OCI-M2 (cell line): ENCODE measurements around the gene PAQR7.

Experiments
- DNase-seq: peaks from one replicate; lab custom pipeline; 2025; ENCODE audit not compliant: unreplicated experiment; lab: John Stamatoyannopoulos, UW

PAQR7 gene

GRCh38 chr1:25874209-25874608 is 1.3 kb downstream of the PAQR7 start:
- no peak for DNase-seq

- no peak for DNase-seq
These were observed 2.4 kb downstream of the PAQR7 start for GRCh38 chr1:25873120-25873519.

GRCh38 chr1:25872713-25873112 is 2.8 kb downstream of the PAQR7 start:
- DNase-seq = no peak

GRCh38 chr1:25871704-25872494 is 3.6 kb downstream of the PAQR7 start:
- no peak for DNase-seq

GRCh38 chr1:25871086-25871703 is 4.3 kb downstream of the PAQR7 start:
- DNase-seq = no peak

- no peak for DNase-seq
These were observed 4.9 kb downstream of the PAQR7 start for GRCh38 chr1:25870614-25871013.

GRCh38 chr1:25869909-25870606 is 5.5 kb downstream of the PAQR7 start:
- no peak for DNase-seq

- DNase-seq = no peak
These were observed 8.1 kb downstream of the PAQR7 start for GRCh38 chr1:25867210-25867991.

- DNase-seq = no peak
These were observed 9.2 kb downstream of the PAQR7 start for GRCh38 chr1:25866288-25866687.

GRCh38 chr1:25864434-25864833 is 11.1 kb downstream of the PAQR7 start:
- no peak for DNase-seq

- no peak for DNase-seq
These were observed 11.8 kb downstream of the PAQR7 start for GRCh38 chr1:25863486-25864262.

- no peak for DNase-seq
These were observed 12.6 kb downstream of the PAQR7 start for GRCh38 chr1:25862785-25863485.

GRCh38 chr1:25861316-25862286 is 13.9 kb downstream of the PAQR7 start:
- no peak for DNase-seq

GRCh38 chr1:25858906-25859789 is 16.4 kb downstream of the PAQR7 start, which contains the start of gene AUNIP:
Gene AUNIP (minus strand): TSS chr1:25859457. CDS start chr1:25859357, 100 bp downstream.
- DNase-seq = peak; percentile 78

GRCh38 chr1:25858494-25858893 is 17.0 kb downstream of the PAQR7 start:
- DNase-seq = no peak

- DNase-seq = no peak
These were observed 18.7 kb downstream of the PAQR7 start for GRCh38 chr1:25856856-25857255.

GRCh38 chr1:25854554-25854953 is 21.0 kb downstream of the PAQR7 start:
- DNase-seq = no peak

- DNase-seq = no peak
These were observed 27.0 kb downstream of the PAQR7 start for GRCh38 chr1:25848531-25848930.
